HL-60 (cell line): Measurements from ENCODE around the gene GCNT2.

Experiments used
- DNase-seq, 2 experiments: peaks; one replicate each; pipeline ENCODE4 v3.0.0-alpha.2; 2010 to 2020; ENCODE audit warnings: low read depth in 1 of 2, low spot score in 1 of 2
- H3K27ac ChIP-seq: fragments of 250-450 bp; sonication (Bioruptor Pico); replicated peaks from 2 replicates; pipeline ENCODE4 v1.5.1; 2020; ENCODE audit warnings: mild to moderate bottlenecking, moderate library complexity
- H3K27me3 ChIP-seq: fragments of 250-450 bp; sonication (Bioruptor Pico); 2 replicates; pipeline ENCODE4 v1.5.1; 2021; ENCODE audit warnings: mild to moderate bottlenecking, moderate library complexity; ENCODE audit not compliant: insufficient read depth, poor library complexity, severe bottlenecking
- H3K4me3 ChIP-seq: replicated peaks from 2 replicates; pipeline ENCODE4 v1.5.1; 2011; ENCODE audit warnings: mild to moderate bottlenecking, control low read depth, low read length; ENCODE audit not compliant: insufficient read depth
- CTCF ChIP-seq: IDR thresholded peaks from one replicate; pipeline ENCODE4 v1.5.1; 2011; ENCODE audit warnings: low read length, control low read depth, inconsistent platforms; ENCODE audit not compliant: insufficient read depth
- GABPA ChIP-seq: IDR thresholded peaks from 2 replicates; pipeline ENCODE4 v1.6.1; 2012; ENCODE audit warnings: low read depth
- POLR2AphosphoS5 ChIP-seq: IDR thresholded peaks from 2 replicates; pipeline ENCODE4 v1.6.1; 2012; ENCODE audit warnings: low read depth
- REST ChIP-seq: IDR thresholded peaks from 2 replicates; pipeline ENCODE4 v1.6.1; 2012; ENCODE audit warnings: low read depth; ENCODE audit not compliant: insufficient replicate concordance
- SPI1 ChIP-seq: IDR thresholded peaks from 2 replicates; pipeline ENCODE4 v1.6.1; 2012; ENCODE audit warnings: low read depth, mild to moderate bottlenecking, borderline replicate concordance

The GCNT2 gene

GRCh38 chr6:10586302-10586701 lies 65.2 kb downstream of the GCNT2 start:
- H3K27me3 ChIP-seq = no peaks in the 10 kb centered on the region
- H3K27ac ChIP-seq = no peak overlapping the region
- DNase-seq = no peak
- no peak for TF ChIP-seq POLR2AphosphoS5
- no peak for TF ChIP-seq CTCF
- TF ChIP-seq SPI1 = no peak
- TF ChIP-seq GABPA = no peak
- TF ChIP-seq REST = no peak
- no peak overlapping the region for H3K4me3 ChIP-seq

GRCh38 chr6:10587656-10588406 lies 66.7 kb downstream of the GCNT2 start:
- DNase-seq = no peak
- TF ChIP-seq GABPA (no peak), SPI1 (no peak), CTCF (no peak), POLR2AphosphoS5 (no peak), REST (no peak)
- Histone ChIP-seq H3K27me3 (no peaks in the 10 kb centered on the region), H3K27ac (no peak overlapping the region), H3K4me3 (no peak overlapping the region)

- Histone ChIP-seq H3K27me3 (no peaks in the 10 kb centered on the region), H3K27ac (no peak overlapping the region), H3K4me3 (no peak overlapping the region)
- no peak for DNase-seq
- TF ChIP-seq SPI1 = no peak
- no peak for TF ChIP-seq REST
- TF ChIP-seq CTCF = no peak
- no peak for TF ChIP-seq GABPA
- no peak for TF ChIP-seq POLR2AphosphoS5
Measured at GRCh38 chr6:10588562-10589428, 67.6 kb downstream of the GCNT2 start.
